ENCODE measurements around the gene KLHL17.
"Not testable (repeated sequence)": the region's sequence is repeated elsewhere in the genome, so short reads cannot be mapped to it uniquely, and the experiment has no call there.

The KLHL17 gene

GRCh38 chr1:983798-984475 lies 23.6 kb downstream of the KLHL17 start:
- Mint-ChIP-seq H3K4me3 (no peak overlapping the region), H3K36me3 (peaks cover 6% of the 10 kb centered on the region), H3K27ac (no peak overlapping the region), H3K27me3 (peaks cover 66% of the 10 kb centered on the region), H3K9me3 (peaks cover 5% of the 10 kb centered on the region), H3K4me1 (no peaks in the 10 kb centered on the region)
- ATAC-seq: peak; percentile 59

- peaks cover 9% of the 10 kb centered on the region for H3K36me3 Mint-ChIP-seq
- H3K27me3 Mint-ChIP-seq: peaks cover 71% of the 10 kb centered on the region
- no peak overlapping the region for H3K27ac Mint-ChIP-seq
- H3K9me3 Mint-ChIP-seq: peaks cover 7% of the 10 kb centered on the region
- H3K4me3 Mint-ChIP-seq: no peak overlapping the region
- H3K4me1 Mint-ChIP-seq: no peaks in the 10 kb centered on the region
- ATAC-seq: no peak
Observed at GRCh38 chr1:984476-984814, 24.1 kb downstream of the KLHL17 start.

GRCh38 chr1:985126-985525 lies 24.7 kb downstream of the KLHL17 start:
- peaks cover 7% of the 10 kb centered on the region for H3K9me3 Mint-ChIP-seq
- H3K36me3 Mint-ChIP-seq: peaks cover 9% of the 10 kb centered on the region
- no peak for ATAC-seq
- peaks cover 78% of the 10 kb centered on the region for H3K27me3 Mint-ChIP-seq
- H3K4me3 Mint-ChIP-seq: no peak overlapping the region
- H3K4me1 Mint-ChIP-seq: no peaks in the 10 kb centered on the region
- H3K27ac Mint-ChIP-seq: no peak overlapping the region

GRCh38 chr1:988061-988460 lies 27.7 kb downstream of the KLHL17 start:
- Mint-ChIP-seq H3K9me3 (peaks cover 17% of the 10 kb centered on the region), H3K4me1 (peaks cover 14% of the 10 kb centered on the region), H3K27me3 (peaks cover 87% of the 10 kb centered on the region), H3K36me3 (peaks cover 15% of the 10 kb centered on the region)
- not testable (repeated sequence) for ATAC-seq, H3K27ac Mint-ChIP-seq, H3K4me3 Mint-ChIP-seq

- H3K27ac Mint-ChIP-seq, H3K4me3 Mint-ChIP-seq, ATAC-seq: not testable (repeated sequence)
- peaks cover 86% of the 10 kb centered on the region for H3K27me3 Mint-ChIP-seq
- H3K9me3 Mint-ChIP-seq: peaks cover 17% of the 10 kb centered on the region
- H3K36me3 Mint-ChIP-seq: peaks cover 15% of the 10 kb centered on the region
- H3K4me1 Mint-ChIP-seq: peaks cover 14% of the 10 kb centered on the region
Observed at GRCh38 chr1:991275-991674, 30.9 kb downstream of the KLHL17 start.

- Mint-ChIP-seq H3K9me3 (peaks cover 17% of the 10 kb centered on the region), H3K27ac (peak overlapping the region; percentile 47), H3K4me3 (no peak overlapping the region), H3K4me1 (peaks cover 16% of the 10 kb centered on the region), H3K36me3 (peaks cover 15% of the 10 kb centered on the region), H3K27me3 (peaks cover 86% of the 10 kb centered on the region)
- ATAC-seq: no peak
Observed at GRCh38 chr1:991895-992294, 31.5 kb downstream of the KLHL17 start.

GRCh38 chr1:992362-992761 lies 32.0 kb downstream of the KLHL17 start:
- Mint-ChIP-seq H3K27me3 (peaks cover 90% of the 10 kb centered on the region), H3K4me3 (no peak overlapping the region), H3K27ac (peak overlapping the region; percentile 47), H3K36me3 (peaks cover 15% of the 10 kb centered on the region), H3K9me3 (peaks cover 17% of the 10 kb centered on the region), H3K4me1 (peaks cover 21% of the 10 kb centered on the region)
- ATAC-seq: peak; percentile 53

GRCh38 chr1:993379-993995 lies 33.1 kb downstream of the KLHL17 start:
- Mint-ChIP-seq H3K4me1 (peaks cover 24% of the 10 kb centered on the region), H3K9me3 (peaks cover 16% of the 10 kb centered on the region), H3K27ac (no peak overlapping the region), H3K36me3 (peaks cover 13% of the 10 kb centered on the region), H3K27me3 (peaks cover 91% of the 10 kb centered on the region), H3K4me3 (no peak overlapping the region)
- ATAC-seq: no peak

GRCh38 chr1:994546-994945 lies 34.2 kb downstream of the KLHL17 start:
- Mint-ChIP-seq H3K27me3 (peaks cover 84% of the 10 kb centered on the region), H3K4me1 (peaks cover 24% of the 10 kb centered on the region)
- H3K9me3 Mint-ChIP-seq, H3K36me3 Mint-ChIP-seq, H3K27ac Mint-ChIP-seq, H3K4me3 Mint-ChIP-seq, ATAC-seq: not testable (repeated sequence)

- H3K4me3 Mint-ChIP-seq: no peak overlapping the region
- no peak overlapping the region for H3K27ac Mint-ChIP-seq
- peaks cover 10% of the 10 kb centered on the region for H3K9me3 Mint-ChIP-seq
- H3K27me3 Mint-ChIP-seq: peaks cover 70% of the 10 kb centered on the region
- H3K4me1 Mint-ChIP-seq: peaks cover 29% of the 10 kb centered on the region
- H3K36me3 Mint-ChIP-seq: peaks cover 6% of the 10 kb centered on the region
- ATAC-seq: no peak
Observed at GRCh38 chr1:995665-996633, 35.6 kb downstream of the KLHL17 start.

- ATAC-seq: no peak
- H3K27me3 Mint-ChIP-seq: peaks cover 61% of the 10 kb centered on the region
- H3K9me3 Mint-ChIP-seq: peaks cover 4% of the 10 kb centered on the region
- no peak overlapping the region for H3K27ac Mint-ChIP-seq
- peaks cover 29% of the 10 kb centered on the region for H3K4me1 Mint-ChIP-seq
- H3K36me3 Mint-ChIP-seq: peaks cover 2% of the 10 kb centered on the region
- peak overlapping the region; percentile 50 for H3K4me3 Mint-ChIP-seq
Observed at GRCh38 chr1:996851-997712, 36.7 kb downstream of the KLHL17 start.

- Mint-ChIP-seq H3K4me3 (peak overlapping the region; percentile 50), H3K27me3 (peaks cover 61% of the 10 kb centered on the region), H3K4me1 (peaks cover 25% of the 10 kb centered on the region), H3K9me3 (peaks cover 2% of the 10 kb centered on the region), H3K27ac (no peak overlapping the region), H3K36me3 (no peaks in the 10 kb centered on the region)
- ATAC-seq: no peak
Observed at GRCh38 chr1:997713-997992, 37.3 kb downstream of the KLHL17 start.

GRCh38 chr1:997993-998744 lies 37.8 kb downstream of the KLHL17 start:
- H3K27ac Mint-ChIP-seq: no peak overlapping the region
- no peak for ATAC-seq
- peaks cover 61% of the 10 kb centered on the region for H3K27me3 Mint-ChIP-seq

GRCh38 chr1:998745-998994 lies 38.3 kb downstream of the KLHL17 start:
- H3K4me3 Mint-ChIP-seq: no peak overlapping the region
- ATAC-seq: no peak
- peaks cover 22% of the 10 kb centered on the region for H3K4me1 Mint-ChIP-seq
- peaks cover 60% of the 10 kb centered on the region for H3K27me3 Mint-ChIP-seq
- H3K27ac Mint-ChIP-seq: no peak overlapping the region
- no peaks in the 10 kb centered on the region for H3K9me3 Mint-ChIP-seq
- no peaks in the 10 kb centered on the region for H3K36me3 Mint-ChIP-seq

More at GRCh38 chr1:997993-998744, 37.8 kb downstream of the KLHL17 start:
- Mint-ChIP-seq H3K4me3 (peak overlapping the region; percentile 12), H3K4me1 (peaks cover 22% of the 10 kb centered on the region), H3K9me3 (no peaks in the 10 kb centered on the region), H3K36me3 (no peaks in the 10 kb centered on the region)

Data from stimulated activated memory B cell treated with anti-CD40 and anti-IgM and Interleukin-4, amounts not matched to agents 10 μg/mL and 1 μg/mL and 100 μg/mL, for 72 hours (primary cell).